GM12892 (cell line): ENCODE measurements around the gene HOOK2. TPM values are rescaled to one million over a fixed set of nuclear protein-coding genes. Genes with fewer than 3 reads are reported as not detected.
"Not testable (repeated sequence)": the region's sequence is repeated elsewhere in the genome, so short reads cannot be mapped to it uniquely, and the experiment has no call there.

Experiments
- DNase-seq: peaks from one replicate; pipeline ENCODE4 v3.0.0; 2011; ENCODE audit not compliant: insufficient read length
- FAIRE-seq: peaks from 2 replicates; lab custom pipeline; 2011; peaks lifted over from hg19 to GRCh38; lab: Jason Lieb, UNC
- POLR2A ChIP-seq: IDR thresholded peaks from 2 replicates; pipeline ENCODE4 v1.6.1; 2011; ENCODE audit warnings: low read depth, low read length, control low read depth
- POLR2AphosphoS5 ChIP-seq: IDR thresholded peaks from 2 replicates; pipeline ENCODE4 v1.6.1; 2011; ENCODE audit warnings: low read depth, low read length, control low read depth
- TAF1 ChIP-seq: IDR thresholded peaks from 2 replicates; pipeline ENCODE4 v1.6.1; 2011; ENCODE audit warnings: low read depth, mild to moderate bottlenecking, control low read depth, low read length, borderline replicate concordance
- polyA plus RNA-seq: library from polyadenylated mRNA; unstranded; fragments of >200 nt; gene quantifications from one replicate; pipeline ENCODE4 v1.2.1, GENCODE V29; 2012; ENCODE audit warnings: missing spikeins, inconsistent platforms; ENCODE audit not compliant: missing spikeins

The HOOK2 gene
- polyA plus RNA-seq = 10.7 TPM

GRCh38 chr19:12774588-12775555 lies at the start of gene HOOK2:
Gene HOOK2 (minus strand): TSS chr19:12775552. CDS start chr19:12775449, 103 bp downstream.
- DNase-seq = no peak
- FAIRE-seq = no peak
- TF ChIP-seq TAF1 (no peak), POLR2A (no peak), POLR2AphosphoS5 (no peak)

- FAIRE-seq (no peak), DNase-seq (no peak)
- TF ChIP-seq TAF1 = no peak
- no peak for TF ChIP-seq POLR2AphosphoS5
- no peak for TF ChIP-seq POLR2A
These were observed 46.4 kb upstream of the HOOK2 start for GRCh38 chr19:12821761-12822160.

- not testable (repeated sequence) for FAIRE-seq, DNase-seq
These were observed 42.5 kb upstream of the HOOK2 start for GRCh38 chr19:12817810-12818209.

- not testable (repeated sequence) for DNase-seq, FAIRE-seq
These were observed 41.8 kb upstream of the HOOK2 start for GRCh38 chr19:12817188-12817587.

- DNase-seq (no peak), FAIRE-seq (no peak)
- TF ChIP-seq POLR2AphosphoS5 (no peak), POLR2A (no peak), TAF1 (no peak)
These were observed 39.7 kb upstream of the HOOK2 start for GRCh38 chr19:12815088-12815487.

- DNase-seq (peak; percentile 98), FAIRE-seq (peak; percentile 98)
- peak; percentile 83 for TF ChIP-seq POLR2A
- peak; percentile 63 for TF ChIP-seq POLR2AphosphoS5
- 0 out of 2 replicates have a peak, but pooled peaks have one; percentile 34 for TF ChIP-seq TAF1
These were observed 31.1 kb upstream of the HOOK2 start, which contains the start of gene RNASEH2A for GRCh38 chr19:12806242-12807081. Gene RNASEH2A (plus strand): TSS chr19:12806584. CDS start chr19:12806674, 90 bp downstream.

- no peak for TF ChIP-seq POLR2A
- TF ChIP-seq TAF1 = no peak
- no peak for TF ChIP-seq POLR2AphosphoS5
- DNase-seq (no peak), FAIRE-seq (no peak)
These were observed 28.7 kb upstream of the HOOK2 start for GRCh38 chr19:12804051-12804450.

- FAIRE-seq (no peak), DNase-seq (no peak)
- no peak for TF ChIP-seq POLR2A
- no peak for TF ChIP-seq POLR2AphosphoS5
- TF ChIP-seq TAF1 = no peak
These were observed 27.1 kb upstream of the HOOK2 start for GRCh38 chr19:12802267-12803106.

GRCh38 chr19:12801466-12802266 lies 26.3 kb upstream of the HOOK2 start, which contains the start of the genes PRDX2 and THSD8:
Gene PRDX2 (minus strand): TSS chr19:12801800. CDS start chr19:12801261, 539 bp downstream.
Gene THSD8 (plus strand): TSS chr19:12802069. CDS start chr19:12802072, 3 bp downstream.
- DNase-seq (peak; percentile 74), FAIRE-seq (peak; percentile 78)
- TF ChIP-seq TAF1 (peak; percentile 71), POLR2AphosphoS5 (peak; percentile 97), POLR2A (peak; percentile 98)

- DNase-seq = no peak
- no peak for FAIRE-seq
- TF ChIP-seq POLR2A = no peak
These were observed 25.6 kb upstream of the HOOK2 start for GRCh38 chr19:12800923-12801465.
